ENCODE results near the gene COL26A1. TPM values are rescaled to one million over a fixed set of nuclear protein-coding genes. Genes with fewer than 3 reads are reported as not detected.

The COL26A1 gene
- total RNA-seq, 2 donors from 2014 or later = 3.8 to 10.3 TPM

DNA sequence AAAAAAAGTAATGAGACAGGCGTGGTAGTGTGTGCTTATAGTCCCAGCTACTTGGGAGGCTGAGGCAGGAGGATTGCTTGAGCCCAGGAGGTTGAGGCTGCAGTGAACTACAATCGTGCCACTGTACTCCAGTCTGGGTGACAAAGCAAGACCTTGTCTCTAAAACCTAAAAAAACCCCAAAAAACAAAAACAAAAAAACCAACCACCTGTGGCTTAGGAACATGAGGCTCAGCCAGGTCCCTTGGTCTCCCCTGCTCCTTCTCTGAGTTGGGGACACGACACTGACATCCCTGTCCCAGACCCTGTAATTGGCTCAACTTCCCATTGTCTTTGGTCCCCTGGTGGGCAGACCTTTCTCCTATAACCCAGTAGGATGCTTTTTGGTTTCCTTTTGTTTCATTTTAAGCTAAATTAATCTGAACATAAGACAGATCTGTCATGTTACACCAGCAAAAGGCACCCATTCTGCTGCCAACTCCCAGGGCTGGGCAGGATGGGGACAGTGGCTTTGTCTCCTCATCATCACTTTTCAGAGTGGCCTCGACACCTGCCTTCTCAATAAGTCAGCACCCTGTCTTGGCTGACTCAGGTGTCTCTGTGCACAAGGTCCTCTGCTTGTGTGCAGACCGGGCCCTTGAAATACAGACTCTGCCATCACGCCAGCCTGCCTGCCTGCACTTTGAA lies 192.1 kb downstream of the COL26A1 start:
- DNase-seq (ENCODE audit: low spot score) = no peak
- intact Hi-C loops (cut with DNase I) = no loop called here
- WGBS = 95% methylated on average over 6 of the region's 6 CpGs
- Histone ChIP-seq H3K4me1 (replicated peaks) (no peaks in the 10 kb centered on the region), H3K27me3 (replicated peaks; ENCODE audit: insufficient read depth) (no peaks in the 10 kb centered on the region), H3K36me3 (no peaks in the 10 kb centered on the region), H3K27ac (no peak overlapping the region), H3K4me3 (no peak overlapping the region), H3K9me3 (no peaks in the 10 kb centered on the region)
- TF ChIP-seq POLR2AphosphoS5 (IDR thresholded peaks at IDR 0.05) (no peak), POLR2A (IDR thresholded peaks at IDR 0.05) (no peak)
- TF ChIP-seq, protein P1, sequence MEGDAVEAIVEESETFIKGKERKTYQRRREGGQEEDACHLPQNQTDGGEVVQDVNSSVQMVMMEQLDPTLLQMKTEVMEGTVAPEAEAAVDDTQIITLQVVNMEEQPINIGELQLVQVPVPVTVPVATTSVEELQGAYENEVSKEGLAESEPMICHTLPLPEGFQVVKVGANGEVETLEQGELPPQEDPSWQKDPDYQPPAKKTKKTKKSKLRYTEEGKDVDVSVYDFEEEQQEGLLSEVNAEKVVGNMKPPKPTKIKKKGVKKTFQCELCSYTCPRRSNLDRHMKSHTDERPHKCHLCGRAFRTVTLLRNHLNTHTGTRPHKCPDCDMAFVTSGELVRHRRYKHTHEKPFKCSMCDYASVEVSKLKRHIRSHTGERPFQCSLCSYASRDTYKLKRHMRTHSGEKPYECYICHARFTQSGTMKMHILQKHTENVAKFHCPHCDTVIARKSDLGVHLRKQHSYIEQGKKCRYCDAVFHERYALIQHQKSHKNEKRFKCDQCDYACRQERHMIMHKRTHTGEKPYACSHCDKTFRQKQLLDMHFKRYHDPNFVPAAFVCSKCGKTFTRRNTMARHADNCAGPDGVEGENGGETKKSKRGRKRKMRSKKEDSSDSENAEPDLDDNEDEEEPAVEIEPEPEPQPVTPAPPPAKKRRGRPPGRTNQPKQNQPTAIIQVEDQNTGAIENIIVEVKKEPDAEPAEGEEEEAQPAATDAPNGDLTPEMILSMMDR (IDR thresholded peaks at IDR 0.05) = no peak

DNA sequence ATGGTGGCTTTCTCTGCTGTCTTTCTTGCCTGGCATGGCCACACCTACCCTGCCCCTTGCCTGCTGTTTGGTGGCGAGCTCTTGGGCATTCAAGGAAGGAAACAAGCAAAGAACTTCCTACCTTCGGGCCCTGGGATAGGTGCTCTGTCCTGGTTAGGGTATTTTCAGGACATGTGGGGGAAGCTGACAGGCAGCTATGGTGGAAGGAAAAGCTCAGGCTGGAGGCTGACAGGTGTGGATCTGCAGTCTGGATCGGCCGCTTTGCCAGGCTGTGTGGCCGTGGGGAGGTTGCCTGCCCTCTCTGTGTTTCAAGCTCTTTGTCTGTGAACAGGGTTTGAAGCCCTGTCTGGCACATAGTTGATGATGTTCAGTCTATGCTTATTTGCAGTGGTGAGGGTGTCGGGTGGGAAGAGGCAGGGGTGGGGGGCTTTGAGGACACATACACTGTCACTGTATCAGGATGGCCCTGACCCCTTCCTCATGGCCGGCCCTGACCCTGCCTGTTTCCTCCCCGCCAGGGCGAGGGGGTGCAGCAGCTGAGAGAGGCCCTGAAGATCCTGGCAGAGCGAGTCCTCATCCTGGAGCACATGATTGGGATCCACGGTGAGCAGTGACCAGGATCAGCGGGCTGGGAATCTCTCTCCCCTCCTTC lies 192.7 kb downstream of the COL26A1 start:
- Histone ChIP-seq H3K4me1 (replicated peaks) (no peaks in the 10 kb centered on the region), H3K4me3 (no peak overlapping the region), H3K36me3 (no peaks in the 10 kb centered on the region), H3K27ac (no peak overlapping the region), H3K9me3 (no peaks in the 10 kb centered on the region), H3K27me3 (replicated peaks; ENCODE audit: insufficient read depth) (no peaks in the 10 kb centered on the region)
- no peak for TF ChIP-seq POLR2A (IDR thresholded peaks at IDR 0.05)
- TF ChIP-seq, protein P1 (IDR thresholded peaks at IDR 0.05) = no peak
- no peak for TF ChIP-seq POLR2AphosphoS5 (IDR thresholded peaks at IDR 0.05)
- intact Hi-C loops (cut with DNase I) = no loop called here
- 93% methylated on average over 12 of the region's 12 CpGs for WGBS
- no peak for DNase-seq (ENCODE audit: low spot score)

DNA sequence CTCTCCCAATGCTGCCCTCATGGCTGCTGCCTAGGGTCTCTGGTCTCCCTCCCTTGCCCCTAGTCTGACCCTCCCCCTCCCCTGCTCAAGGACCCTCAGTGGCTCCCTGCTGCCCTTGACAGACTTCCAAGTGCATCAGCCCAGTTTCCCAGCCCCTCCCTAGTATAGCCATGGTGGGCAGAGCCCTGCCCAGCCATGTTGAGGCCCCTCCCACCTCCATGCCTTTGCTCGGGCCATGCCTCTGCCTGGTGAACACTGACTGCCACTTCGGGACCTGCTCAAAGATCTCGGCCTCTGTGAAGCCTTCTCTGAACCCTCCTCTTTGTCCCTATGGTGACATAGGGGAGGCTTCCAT lies 193.2 kb downstream of the COL26A1 start:
- Histone ChIP-seq H3K27me3 (replicated peaks; ENCODE audit: insufficient read depth) (no peaks in the 10 kb centered on the region), H3K36me3 (no peaks in the 10 kb centered on the region), H3K9me3 (no peaks in the 10 kb centered on the region), H3K27ac (no peak overlapping the region), H3K4me3 (no peak overlapping the region), H3K4me1 (replicated peaks) (no peaks in the 10 kb centered on the region)
- no peak for DNase-seq (ENCODE audit: low spot score)
- 94% methylated on average over 3 of the region's 3 CpGs for WGBS
- TF ChIP-seq POLR2A (IDR thresholded peaks at IDR 0.05) (no peak), POLR2AphosphoS5 (IDR thresholded peaks at IDR 0.05) (no peak)
- TF ChIP-seq, protein P1 (IDR thresholded peaks at IDR 0.05) = no peak
- intact Hi-C loops (cut with DNase I) = no loop called here

DNA sequence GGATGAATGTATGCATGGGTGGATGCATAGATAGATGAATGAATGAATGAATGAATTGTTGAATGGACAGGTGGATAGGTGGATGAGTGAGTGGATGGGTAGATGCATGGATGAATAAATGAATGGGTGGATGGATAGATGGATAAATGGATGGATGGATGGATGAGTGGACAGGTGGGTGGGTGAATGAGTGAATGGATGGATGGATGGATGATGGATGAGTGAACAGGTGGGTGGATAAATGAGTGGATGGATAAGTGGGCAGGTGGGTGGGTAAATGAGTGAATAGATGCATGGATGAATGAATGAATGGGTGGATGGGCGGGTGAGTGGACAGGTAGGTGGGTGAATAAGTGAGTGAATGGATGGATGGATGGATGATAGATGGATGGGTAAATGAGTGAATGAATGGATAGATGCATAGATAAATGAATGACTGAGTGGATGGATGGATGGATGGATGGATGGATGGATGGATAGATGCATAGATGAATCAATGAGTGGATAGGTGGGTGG lies 193.8 kb downstream of the COL26A1 start:
- WGBS = 96% methylated on average over 1 of the region's 1 CpG
- no peak overlapping the region for H3K27ac ChIP-seq
- no peaks in the 10 kb centered on the region for H3K36me3 ChIP-seq
- no peak for TF ChIP-seq POLR2A (IDR thresholded peaks at IDR 0.05)
- no peak for TF ChIP-seq POLR2AphosphoS5 (IDR thresholded peaks at IDR 0.05)
- TF ChIP-seq, protein P1 (IDR thresholded peaks at IDR 0.05) = no peak
- H3K4me3 ChIP-seq = no peak overlapping the region
- no peaks in the 10 kb centered on the region for H3K4me1 ChIP-seq (replicated peaks)
- H3K9me3 ChIP-seq = no peaks in the 10 kb centered on the region
- intact Hi-C loops (cut with DNase I) = no loop called here
- H3K27me3 ChIP-seq (replicated peaks; ENCODE audit: insufficient read depth) = no peaks in the 10 kb centered on the region
- DNase-seq (ENCODE audit: low spot score) = no peak

DNA sequence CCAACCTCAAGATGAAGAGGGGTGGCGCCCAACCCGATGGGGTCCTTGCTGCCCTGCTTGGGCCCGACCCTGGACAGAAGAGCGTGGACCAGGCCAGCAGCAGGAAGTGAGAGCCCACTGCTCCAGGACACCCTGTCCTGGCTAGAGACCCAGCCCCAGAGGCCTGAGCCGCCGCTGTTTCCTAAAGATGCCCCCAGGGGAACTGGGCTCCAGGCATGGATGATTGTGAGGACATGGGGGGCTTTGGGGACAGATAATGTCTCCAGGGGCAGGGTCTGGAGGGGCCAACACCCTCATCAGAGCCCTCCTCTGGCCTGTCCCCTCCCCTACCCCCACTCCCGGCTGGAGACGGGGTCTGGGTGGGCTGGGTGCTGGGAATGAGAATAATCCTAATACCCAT lies 194.7 kb downstream of the COL26A1 start:
- intact Hi-C loops (cut with DNase I) = no loop called here
- 93% methylated on average over 8 of the region's 8 CpGs for WGBS
- DNase-seq (ENCODE audit: low spot score) = no peak

More for the DNA sequence above, 194.7 kb downstream of the COL26A1 start:
- H3K9me3 ChIP-seq = no peaks in the 10 kb centered on the region
- TF ChIP-seq, protein P1 (IDR thresholded peaks at IDR 0.05) = no peak
- no peak for TF ChIP-seq POLR2AphosphoS5 (IDR thresholded peaks at IDR 0.05)
- no peak for TF ChIP-seq POLR2A (IDR thresholded peaks at IDR 0.05)
- no peak overlapping the region for H3K27ac ChIP-seq
- H3K4me1 ChIP-seq (replicated peaks) = no peaks in the 10 kb centered on the region
- H3K4me3 ChIP-seq = no peak overlapping the region
- no peaks in the 10 kb centered on the region for H3K36me3 ChIP-seq
- H3K27me3 ChIP-seq (replicated peaks; ENCODE audit: insufficient read depth) = no peaks in the 10 kb centered on the region
